Lung (tissue), 12 donors: ENCODE results near the gene SLC66A1. TPM values are rescaled to one million over a fixed set of nuclear protein-coding genes. Genes with fewer than 3 reads are reported as not detected.

Source experiments
- ATAC-seq: fragments of 200-7000 bp; cut with Tn5 transposase; one replicate; pipeline ENCODE4 v1.9.1; 2020; ENCODE audit warnings: moderate number of reproducible peaks; ENCODE audit not compliant: insufficient read depth, low FRiP score
- DNase-seq, 3 donors: peaks; one replicate each; pipeline ENCODE4 v3.0.0-alpha.2; 2013 to 2017
- H3K27ac ChIP-seq, 2 donors: one replicate each; pipeline ENCODE4 v1.5.1; 2013; ENCODE audit warnings: mild to moderate bottlenecking in 2 of 2, moderate library complexity in 2 of 2, control low read depth in 1 of 2, inconsistent platforms in 1 of 2, low read depth in 1 of 2, low read length in 1 of 2
- H3K27me3 ChIP-seq, 3 donors: one replicate each; pipeline ENCODE4 v1.5.1; 2013; ENCODE audit warnings: low read length in 2 of 3; ENCODE audit not compliant: control insufficient read depth in 3 of 3, insufficient read depth in 3 of 3
- H3K36me3 ChIP-seq, 4 donors: one replicate each; pipeline ENCODE4 v1.5.1; 2013; ENCODE audit warnings: low read length in 4 of 4, mild to moderate bottlenecking in 1 of 4, moderate library complexity in 1 of 4; ENCODE audit not compliant: control insufficient read depth in 4 of 4, insufficient read depth in 4 of 4
- H3K4me1 ChIP-seq, 5 donors: one replicate each; pipeline ENCODE4 v1.5.1; 2013; ENCODE audit warnings: low read length in 5 of 5, mild to moderate bottlenecking in 2 of 5, moderate library complexity in 1 of 5; ENCODE audit not compliant: control insufficient read depth in 5 of 5, insufficient read depth in 5 of 5
- H3K4me3 ChIP-seq: one replicate; pipeline ENCODE4 v1.5.1; 2013; ENCODE audit warnings: mild to moderate bottlenecking, control low read depth, moderate library complexity
- H3K9ac ChIP-seq, 2 donors: one replicate each; pipeline ENCODE4 v1.5.1; 2013; ENCODE audit warnings: low read length in 2 of 2, control low read depth in 1 of 2; ENCODE audit not compliant: insufficient read depth in 1 of 2
- H3K9me3 ChIP-seq, 4 donors: one replicate each; pipeline ENCODE4 v1.5.1; 2013; ENCODE audit warnings: low read length in 3 of 4, mild to moderate bottlenecking in 1 of 4, moderate library complexity in 1 of 4; ENCODE audit not compliant: control insufficient read depth in 4 of 4, insufficient read depth in 3 of 4
- CTCF ChIP-seq: IDR thresholded peaks from 2 replicates; pipeline ENCODE4 v1.5.1; 2012; ENCODE audit warnings: mild to moderate bottlenecking; ENCODE audit errors: control extremely low read depth, extremely low read depth
- WGBS, 2 donors: extraction: QIAGEN DNeasy Blood & Tissue Kit; methylation state at CpG; one replicate each; pipeline ENCODE4 v1.1.7; 2013; 5-methylcytosine and 5-hydroxymethylcytosine counted together
- polyA plus RNA-seq, 2 donors: library from polyadenylated mRNA; stranded (reverse); fragments of 200-250 nt; gene quantifications; one replicate each; pipeline ENCODE4 v1.2.1, GENCODE V29; 2013
- total RNA-seq, 2 donors: library from RNA; depleted of rRNA in 1 of 2; stranded (reverse); fragments of >200 nt in 1 of 2; gene quantifications; one replicate each; pipeline ENCODE4 v1.2.1, GENCODE V29; 2014 to 2021
- donor health status: control.
- donor health status: control.
- donor health status: Bipolar disorder and iron deficiency.
- donor health status: healthy.
- donor health status: DM: yes; HTN: yes; CAD: no.

Gene SLC66A1
- total and polyA plus RNA-seq, 4 donors: 15.9 to 22.4 (median 20.3) TPM

GRCh38 chr1:19325958-19326747 is 14.0 kb downstream of the SLC66A1 start:
- no peaks in the 10 kb centered on the region for H3K27me3 ChIP-seq
- no peak for TF ChIP-seq CTCF
- no peaks in the 10 kb centered on the region for H3K4me1 ChIP-seq
- H3K9me3 ChIP-seq: no peaks in the 10 kb centered on the region
- H3K9ac ChIP-seq: no peak overlapping the region
- H3K27ac ChIP-seq: no peak overlapping the region
- H3K36me3 ChIP-seq: peaks cover 0 to 53% (median 22%) of the 10 kb centered on the region in 4 donors
- no peak for ATAC-seq
- 82 to 88% methylated on average over 32 of the region's 32 CpGs for WGBS, 2 donors
- DNase-seq: no peak
- H3K4me3 ChIP-seq: no peak overlapping the region

GRCh38 chr1:19326748-19327065 is 14.6 kb downstream of the SLC66A1 start:
- ATAC-seq (no peak), DNase-seq (no peak)
- no peak overlapping the region for H3K27ac ChIP-seq
- 82 to 85% methylated on average over 6 of the region's 6 CpGs for WGBS, 2 donors
- H3K36me3 ChIP-seq: peaks cover 0 to 54% (median 21%) of the 10 kb centered on the region in 4 donors
- H3K4me1 ChIP-seq: no peaks in the 10 kb centered on the region
- H3K27me3 ChIP-seq: no peaks in the 10 kb centered on the region
- TF ChIP-seq CTCF: no peak
- H3K9me3 ChIP-seq: no peaks in the 10 kb centered on the region
- no peak overlapping the region for H3K9ac ChIP-seq
- H3K4me3 ChIP-seq: no peak overlapping the region

- ATAC-seq (no peak), DNase-seq (no peak)
- H3K4me1 ChIP-seq: no peaks in the 10 kb centered on the region
- WGBS, 2 donors: 91 to 92% methylated on average over 16 of the region's 16 CpGs
- no peak overlapping the region for H3K4me3 ChIP-seq
- no peak overlapping the region for H3K9ac ChIP-seq
- no peaks in the 10 kb centered on the region for H3K9me3 ChIP-seq
- no peaks in the 10 kb centered on the region for H3K27me3 ChIP-seq
- no peak for TF ChIP-seq CTCF
- H3K27ac ChIP-seq: no peak overlapping the region
- H3K36me3 ChIP-seq: peaks cover 0 to 58% (median 22%) of the 10 kb centered on the region in 4 donors
Observed at GRCh38 chr1:19327301-19327700, 15.2 kb downstream of the SLC66A1 start.

GRCh38 chr1:19327736-19328135 is 15.6 kb downstream of the SLC66A1 start:
- Histone ChIP-seq H3K9me3 (no peaks in the 10 kb centered on the region), H3K36me3 (peaks cover 0 to 61% (median 22%) of the 10 kb centered on the region in 4 donors), H3K4me1 (no peaks in the 10 kb centered on the region), H3K27ac (no peak overlapping the region), H3K4me3 (no peak overlapping the region), H3K9ac (no peak overlapping the region), H3K27me3 (no peaks in the 10 kb centered on the region)
- no peak for TF ChIP-seq CTCF
- WGBS, 2 donors: 75 to 83% methylated on average over 9 of the region's 9 CpGs
- DNase-seq (no peak), ATAC-seq (no peak)
